Measurements from ENCODE around the gene EFCAB6. TPM values are rescaled to one million over a fixed set of nuclear protein-coding genes. Genes with fewer than 3 reads are reported as not detected.

The EFCAB6 gene
- total RNA-seq, 1 experiment from 2014 or later, result 0.94 TPM

- TF ChIP-seq ZNF532 (CRISPR knock-in tag; IDR thresholded peaks at IDR 0.05; ENCODE audit: borderline replicate concordance) (no peak), SMAD4 (CRISPR knock-in tag; IDR thresholded peaks at IDR 0.05) (no peak), ZNF396 (CRISPR knock-in tag; IDR thresholded peaks at IDR 0.05; ENCODE audit: borderline replicate concordance) (no peak)
Measured at GRCh38 chr22:43795320-43795719, 16.8 kb downstream of the EFCAB6 start (continued).

GRCh38 chr22:43792905-43793304 is 19.2 kb downstream of the EFCAB6 start:
- no peak overlapping the region for H3K27ac Mint-ChIP-seq
- no peaks in the 10 kb centered on the region; the same call in 1 of the 2 replicates for H3K27me3 Mint-ChIP-seq (ENCODE audit: low read depth)
- H3K9me3 Mint-ChIP-seq, result no peaks in the 10 kb centered on the region
- H3K4me3 Mint-ChIP-seq, result no peak overlapping the region
- DNase-seq (ENCODE audit: low spot score), result no peak
- H3K4me1 Mint-ChIP-seq, result no peaks in the 10 kb centered on the region
- TF ChIP-seq TEAD4 (CRISPR knock-in tag; IDR thresholded peaks at IDR 0.05), result no peak
- TF ChIP-seq KAT7 (CRISPR knock-in tag; IDR thresholded peaks at IDR 0.05; ENCODE audit: borderline replicate concordance), result no peak
- TF ChIP-seq ATF6 (CRISPR knock-in tag; IDR thresholded peaks at IDR 0.05), result no peak
- ChIA-PET CTCF (no interaction called here), POLR2A (no interaction called here)
- no peaks in the 10 kb centered on the region for H3K36me3 Mint-ChIP-seq
- no peak for ATAC-seq

GRCh38 chr22:43789452-43789851 is 22.7 kb downstream of the EFCAB6 start:
- Mint-ChIP-seq H3K4me3 (no peak overlapping the region), H3K9me3 (no peaks in the 10 kb centered on the region), H3K36me3 (no peaks in the 10 kb centered on the region), H3K4me1 (no peaks in the 10 kb centered on the region), H3K27me3 (ENCODE audit: low read depth) (no peaks in the 10 kb centered on the region; the same call in 1 of the 2 replicates), H3K27ac (no peak overlapping the region)
- TF ChIP-seq E2F1 (CRISPR knock-in tag; IDR thresholded peaks at IDR 0.05), result no peak
- TF ChIP-seq ZNF281 (CRISPR knock-in tag; IDR thresholded peaks at IDR 0.05), result no peak
- no peak for TF ChIP-seq ZNF219 (CRISPR knock-in tag; IDR thresholded peaks at IDR 0.05; ENCODE audit: borderline replicate concordance)
- TF ChIP-seq ZNF671 (CRISPR knock-in tag; IDR thresholded peaks at IDR 0.05), result no peak
- TF ChIP-seq NR3C1 (CRISPR knock-in tag; conservative IDR thresholded peaks at IDR 0.05; ENCODE audit: low read depth), result no peak
- TF ChIP-seq ATF2 (CRISPR knock-in tag; IDR thresholded peaks at IDR 0.05; ENCODE audit: borderline replicate concordance, low read depth), result no peak
- no peak for TF ChIP-seq ZNF263 (CRISPR knock-in tag; IDR thresholded peaks at IDR 0.05; ENCODE audit: low read depth)
- no peak for TF ChIP-seq GABPB1 (CRISPR knock-in tag; IDR thresholded peaks at IDR 0.05)
- ATAC-seq (no peak), DNase-seq (ENCODE audit: low spot score) (no peak)
- ChIA-PET CTCF (no interaction called here), POLR2A (no interaction called here)
